ENCODE results near the gene OSBPL1A.

GRCh38 chr18:24161304-24161703 lies 236.3 kb downstream of the OSBPL1A start:
- TF ChIP-seq POLR2AphosphoS5 (IDR thresholded peaks at IDR 0.05; ENCODE audit: low read depth, low read length) (no peak), TAF1 (IDR thresholded peaks at IDR 0.05; ENCODE audit: borderline replicate concordance, insufficient read depth, low read length) (no peak), SIN3A (IDR thresholded peaks at IDR 0.05; ENCODE audit: borderline replicate concordance, insufficient read depth, low read length) (no peak)
- TF ChIP-seq, protein P1, sequence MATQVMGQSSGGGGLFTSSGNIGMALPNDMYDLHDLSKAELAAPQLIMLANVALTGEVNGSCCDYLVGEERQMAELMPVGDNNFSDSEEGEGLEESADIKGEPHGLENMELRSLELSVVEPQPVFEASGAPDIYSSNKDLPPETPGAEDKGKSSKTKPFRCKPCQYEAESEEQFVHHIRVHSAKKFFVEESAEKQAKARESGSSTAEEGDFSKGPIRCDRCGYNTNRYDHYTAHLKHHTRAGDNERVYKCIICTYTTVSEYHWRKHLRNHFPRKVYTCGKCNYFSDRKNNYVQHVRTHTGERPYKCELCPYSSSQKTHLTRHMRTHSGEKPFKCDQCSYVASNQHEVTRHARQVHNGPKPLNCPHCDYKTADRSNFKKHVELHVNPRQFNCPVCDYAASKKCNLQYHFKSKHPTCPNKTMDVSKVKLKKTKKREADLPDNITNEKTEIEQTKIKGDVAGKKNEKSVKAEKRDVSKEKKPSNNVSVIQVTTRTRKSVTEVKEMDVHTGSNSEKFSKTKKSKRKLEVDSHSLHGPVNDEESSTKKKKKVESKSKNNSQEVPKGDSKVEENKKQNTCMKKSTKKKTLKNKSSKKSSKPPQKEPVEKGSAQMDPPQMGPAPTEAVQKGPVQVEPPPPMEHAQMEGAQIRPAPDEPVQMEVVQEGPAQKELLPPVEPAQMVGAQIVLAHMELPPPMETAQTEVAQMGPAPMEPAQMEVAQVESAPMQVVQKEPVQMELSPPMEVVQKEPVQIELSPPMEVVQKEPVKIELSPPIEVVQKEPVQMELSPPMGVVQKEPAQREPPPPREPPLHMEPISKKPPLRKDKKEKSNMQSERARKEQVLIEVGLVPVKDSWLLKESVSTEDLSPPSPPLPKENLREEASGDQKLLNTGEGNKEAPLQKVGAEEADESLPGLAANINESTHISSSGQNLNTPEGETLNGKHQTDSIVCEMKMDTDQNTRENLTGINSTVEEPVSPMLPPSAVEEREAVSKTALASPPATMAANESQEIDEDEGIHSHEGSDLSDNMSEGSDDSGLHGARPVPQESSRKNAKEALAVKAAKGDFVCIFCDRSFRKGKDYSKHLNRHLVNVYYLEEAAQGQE (IDR thresholded peaks at IDR 0.05; ENCODE audit: insufficient read depth in 1 of 2, low read depth in 2 of 2, low read length in 2 of 2), result no peak

All from PFSK-1 (cell line).